MCF 10A (cell line): ENCODE measurements around the gene SYCE3. TPM values are rescaled to one million over a fixed set of nuclear protein-coding genes. Genes with fewer than 3 reads are reported as not detected.
A peak's percentile ranks its signal among the peaks of the same experiment; 100 is the strongest.

Source experiments
- BruUV-seq: library from RNA; stranded (reverse); fragments of 400-500 nt; replicated peaks from 2 replicates; lab custom pipeline; 2021; lab: Mats Ljungman, UMichigan
- CTCF ChIA-PET: fragments of 300-600 bp; sonication (Branson Sonifier 250); formaldehyde crosslinking; extraction: SDS; loops from one replicate; lab custom pipeline; 2021; ENCODE audit warnings: antibody characterized with exemption, inconsistent platforms; lab: Yijun Ruan, JAX
- POLR2A ChIA-PET: fragments of 300-600, 350-650 bp; sonication (Branson Sonifier 250); formaldehyde crosslinking; extraction: SDS; loops from one replicate; lab custom pipeline; 2020; ENCODE audit warnings: antibody characterized with exemption, inconsistent platforms; lab: Yijun Ruan, JAX
- DNase-seq: peaks from one replicate; pipeline ENCODE4 v3.0.0-alpha.2; 2018; ENCODE audit not compliant: unreplicated experiment
- H3K27ac Mint-ChIP-seq: one replicate; pipeline ENCODE4 v1.8.0; 2022; ENCODE audit warnings: mild to moderate bottlenecking, low read depth, mixed read lengths; ENCODE audit not compliant: unreplicated experiment
- H3K27me3 Mint-ChIP-seq: one replicate; pipeline ENCODE4 v1.8.0; 2022; ENCODE audit warnings: mixed read lengths; ENCODE audit not compliant: insufficient read depth, unreplicated experiment
- H3K36me3 Mint-ChIP-seq: one replicate; pipeline ENCODE4 v1.8.0; 2022; ENCODE audit warnings: mild to moderate bottlenecking, moderate library complexity, mixed read lengths; ENCODE audit not compliant: insufficient read depth, unreplicated experiment
- H3K4me1 Mint-ChIP-seq: one replicate; pipeline ENCODE4 v1.8.0; 2022; ENCODE audit warnings: mixed read lengths; ENCODE audit not compliant: insufficient read depth, unreplicated experiment
- H3K4me3 Mint-ChIP-seq: one replicate; pipeline ENCODE4 v1.8.0; 2022; ENCODE audit warnings: mild to moderate bottlenecking, moderate library complexity, mixed read lengths; ENCODE audit not compliant: unreplicated experiment
- H3K9me3 Mint-ChIP-seq: one replicate; pipeline ENCODE4 v1.8.0; 2022; ENCODE audit warnings: mixed read lengths; ENCODE audit not compliant: unreplicated experiment
- CTCF ChIP-seq: fragments of 200-600 bp; IDR thresholded peaks from one replicate; pipeline ENCODE4 v1.8.0; 2022; ENCODE audit warnings: antibody characterized with exemption, mild to moderate bottlenecking; ENCODE audit not compliant: unreplicated experiment
- intact Hi-C: fragments of 100-400 bp; cut with micrococcal nuclease; formaldehyde crosslinking; loops from 2 replicates; pipeline ENCODE4 v1.14.1; 2022
- total RNA-seq: library from RNA; stranded (reverse); gene quantifications from 2 replicates; pipeline ENCODE4 v1.2.3, GENCODE V29; 2022

The SYCE3 gene
- total RNA-seq, 1 experiment from 2014 or later, result 0.82 TPM

- no peak for TF ChIP-seq CTCF
- Mint-ChIP-seq H3K4me3 (no peak overlapping the region), H3K9me3 (no peaks in the 10 kb centered on the region), H3K4me1 (no peaks in the 10 kb centered on the region), H3K27ac (no peak overlapping the region), H3K27me3 (peaks cover 31% of the 10 kb centered on the region), H3K36me3 (peaks cover 2% of the 10 kb centered on the region)
- ChIA-PET POLR2A (interaction anchor here (0.5 kb wide), 1 partner anchor 66 kb away, joined by 3 read pairs; no protein-coding TSS in a partner anchor), CTCF (interaction anchor here (0.7 kb wide), 1 partner anchor 66 kb away, joined by 3 read pairs; no protein-coding TSS in a partner anchor)
- intact Hi-C loops, result no loop called here
- BruUV-seq, result no TSS peak
- no peak for DNase-seq
Measured at GRCh38 chr22:50605002-50605612, 42.4 kb upstream of the SYCE3 start.

GRCh38 chr22:50604256-50605001 lies 41.7 kb upstream of the SYCE3 start:
- peaks cover 31% of the 10 kb centered on the region for H3K27me3 Mint-ChIP-seq
- H3K9me3 Mint-ChIP-seq, result no peaks in the 10 kb centered on the region
- CTCF ChIA-PET, result interaction anchor here (0.7 kb wide), 1 partner anchor 65 kb away, joined by 3 read pairs; no protein-coding TSS in a partner anchor
- POLR2A ChIA-PET, result no interaction called here
- no peak for DNase-seq
- intact Hi-C loops, result no loop called here
- H3K4me1 Mint-ChIP-seq, result no peaks in the 10 kb centered on the region
- BruUV-seq, result no TSS peak
- H3K4me3 Mint-ChIP-seq, result no peak overlapping the region
- H3K36me3 Mint-ChIP-seq, result peaks cover 6% of the 10 kb centered on the region
- TF ChIP-seq CTCF, result no peak
- no peak overlapping the region for H3K27ac Mint-ChIP-seq

GRCh38 chr22:50603511-50604255 lies 41.0 kb upstream of the SYCE3 start:
- ChIA-PET CTCF (interaction anchor here (1.4 kb wide), 1 partner anchor 17 kb away, joined by 3 read pairs; no protein-coding TSS in a partner anchor), POLR2A (interaction anchor here (2.6 kb wide), 1 partner anchor 17 kb away, joined by 5 read pairs; no protein-coding TSS in a partner anchor)
- H3K4me3 Mint-ChIP-seq, result no peak overlapping the region
- H3K27me3 Mint-ChIP-seq, result peaks cover 31% of the 10 kb centered on the region
- BruUV-seq, result no TSS peak
- no peaks in the 10 kb centered on the region for H3K4me1 Mint-ChIP-seq
- H3K9me3 Mint-ChIP-seq, result no peaks in the 10 kb centered on the region
- H3K27ac Mint-ChIP-seq, result no peak overlapping the region
- peaks cover 6% of the 10 kb centered on the region for H3K36me3 Mint-ChIP-seq
- no peak for TF ChIP-seq CTCF
- DNase-seq, result no peak
- intact Hi-C loops, result no loop called here

- CTCF ChIA-PET, result interaction anchor here (1.4 kb wide), 1 partner anchor 19 kb away, joined by 3 read pairs; no protein-coding TSS in a partner anchor
- H3K27me3 Mint-ChIP-seq, result peaks cover 20% of the 10 kb centered on the region
Measured at GRCh38 chr22:50602338-50602700, 39.6 kb upstream of the SYCE3 start.

More at GRCh38 chr22:50602338-50602700, 39.6 kb upstream of the SYCE3 start:
- Mint-ChIP-seq H3K4me1 (no peaks in the 10 kb centered on the region), H3K36me3 (peaks cover 6% of the 10 kb centered on the region), H3K27ac (no peak overlapping the region), H3K9me3 (no peaks in the 10 kb centered on the region), H3K4me3 (peak overlapping the region; percentile 58)
- TF ChIP-seq CTCF, result no peak
- no peak for DNase-seq
- POLR2A ChIA-PET, result interaction anchor here (2.6 kb wide), 1 partner anchor 19 kb away, joined by 5 read pairs; no protein-coding TSS in a partner anchor
- BruUV-seq, result no TSS peak
- intact Hi-C loops, result no loop called here
